ENCODE results near the gene SDHB.

SDHB gene

DNA sequence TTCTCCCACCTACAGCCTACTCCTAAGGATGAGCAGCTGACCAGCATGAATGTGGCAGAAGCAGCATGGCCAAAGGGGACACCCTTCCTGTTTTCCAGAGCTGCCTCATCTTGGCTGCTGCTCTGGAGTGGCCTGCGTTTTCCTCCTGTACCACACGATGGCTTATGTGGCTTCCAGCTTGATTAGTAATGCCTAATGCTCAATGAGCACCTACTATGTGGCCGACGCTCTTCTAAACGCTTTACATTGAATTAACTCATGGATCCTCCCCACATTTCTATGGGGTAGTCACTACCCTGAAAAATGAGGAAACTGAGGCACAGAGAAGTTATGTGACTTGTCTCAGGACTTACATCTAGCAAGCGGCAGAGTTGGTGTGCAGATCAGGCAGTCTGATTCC is 18.0 kb upstream of the SDHB start:
- no peak overlapping the region for H3K4me3 ChIP-seq (replicated peaks; ENCODE audit: insufficient read depth, low read length)
- TF ChIP-seq GABPA (IDR thresholded peaks at IDR 0.05; ENCODE audit: low read depth), result no peak
- no peak for TF ChIP-seq POLR2AphosphoS5 (IDR thresholded peaks at IDR 0.05; ENCODE audit: low read depth)
- no peak for TF ChIP-seq CTCF (IDR thresholded peaks at IDR 0.05; ENCODE audit: insufficient read depth, low read length)
- TF ChIP-seq, protein P1, sequence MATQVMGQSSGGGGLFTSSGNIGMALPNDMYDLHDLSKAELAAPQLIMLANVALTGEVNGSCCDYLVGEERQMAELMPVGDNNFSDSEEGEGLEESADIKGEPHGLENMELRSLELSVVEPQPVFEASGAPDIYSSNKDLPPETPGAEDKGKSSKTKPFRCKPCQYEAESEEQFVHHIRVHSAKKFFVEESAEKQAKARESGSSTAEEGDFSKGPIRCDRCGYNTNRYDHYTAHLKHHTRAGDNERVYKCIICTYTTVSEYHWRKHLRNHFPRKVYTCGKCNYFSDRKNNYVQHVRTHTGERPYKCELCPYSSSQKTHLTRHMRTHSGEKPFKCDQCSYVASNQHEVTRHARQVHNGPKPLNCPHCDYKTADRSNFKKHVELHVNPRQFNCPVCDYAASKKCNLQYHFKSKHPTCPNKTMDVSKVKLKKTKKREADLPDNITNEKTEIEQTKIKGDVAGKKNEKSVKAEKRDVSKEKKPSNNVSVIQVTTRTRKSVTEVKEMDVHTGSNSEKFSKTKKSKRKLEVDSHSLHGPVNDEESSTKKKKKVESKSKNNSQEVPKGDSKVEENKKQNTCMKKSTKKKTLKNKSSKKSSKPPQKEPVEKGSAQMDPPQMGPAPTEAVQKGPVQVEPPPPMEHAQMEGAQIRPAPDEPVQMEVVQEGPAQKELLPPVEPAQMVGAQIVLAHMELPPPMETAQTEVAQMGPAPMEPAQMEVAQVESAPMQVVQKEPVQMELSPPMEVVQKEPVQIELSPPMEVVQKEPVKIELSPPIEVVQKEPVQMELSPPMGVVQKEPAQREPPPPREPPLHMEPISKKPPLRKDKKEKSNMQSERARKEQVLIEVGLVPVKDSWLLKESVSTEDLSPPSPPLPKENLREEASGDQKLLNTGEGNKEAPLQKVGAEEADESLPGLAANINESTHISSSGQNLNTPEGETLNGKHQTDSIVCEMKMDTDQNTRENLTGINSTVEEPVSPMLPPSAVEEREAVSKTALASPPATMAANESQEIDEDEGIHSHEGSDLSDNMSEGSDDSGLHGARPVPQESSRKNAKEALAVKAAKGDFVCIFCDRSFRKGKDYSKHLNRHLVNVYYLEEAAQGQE (IDR thresholded peaks at IDR 0.05; ENCODE audit: insufficient replicate concordance, low read depth), result no peak
- no peak for TF ChIP-seq SPI1 (IDR thresholded peaks at IDR 0.05; ENCODE audit: borderline replicate concordance, low read depth)
- H3K27ac ChIP-seq (replicated peaks), result no peak overlapping the region
- no peak for DNase-seq (ENCODE audit: low read depth in 1 of 2, low spot score in 1 of 2)
- no peaks in the 10 kb centered on the region for H3K27me3 ChIP-seq (ENCODE audit: insufficient read depth, poor library complexity, severe bottlenecking)

- Histone ChIP-seq H3K27ac (replicated peaks) (no peak overlapping the region), H3K4me3 (replicated peaks; ENCODE audit: insufficient read depth, low read length) (no peak overlapping the region), H3K27me3 (ENCODE audit: insufficient read depth, poor library complexity, severe bottlenecking) (no peaks in the 10 kb centered on the region)
- no peak for TF ChIP-seq POLR2AphosphoS5 (IDR thresholded peaks at IDR 0.05; ENCODE audit: low read depth)
- TF ChIP-seq, protein P1 (IDR thresholded peaks at IDR 0.05; ENCODE audit: insufficient replicate concordance, low read depth), result no peak
- TF ChIP-seq GABPA (IDR thresholded peaks at IDR 0.05; ENCODE audit: low read depth), result no peak
- TF ChIP-seq CTCF (IDR thresholded peaks at IDR 0.05; ENCODE audit: insufficient read depth, low read length), result no peak
- TF ChIP-seq SPI1 (IDR thresholded peaks at IDR 0.05; ENCODE audit: borderline replicate concordance, low read depth), result no peak
- DNase-seq (ENCODE audit: low read depth in 1 of 2, low spot score in 1 of 2), result no peak
These were observed 16.3 kb upstream of the SDHB start for GRCh38 chr1:17070163-17070525.

DNA sequence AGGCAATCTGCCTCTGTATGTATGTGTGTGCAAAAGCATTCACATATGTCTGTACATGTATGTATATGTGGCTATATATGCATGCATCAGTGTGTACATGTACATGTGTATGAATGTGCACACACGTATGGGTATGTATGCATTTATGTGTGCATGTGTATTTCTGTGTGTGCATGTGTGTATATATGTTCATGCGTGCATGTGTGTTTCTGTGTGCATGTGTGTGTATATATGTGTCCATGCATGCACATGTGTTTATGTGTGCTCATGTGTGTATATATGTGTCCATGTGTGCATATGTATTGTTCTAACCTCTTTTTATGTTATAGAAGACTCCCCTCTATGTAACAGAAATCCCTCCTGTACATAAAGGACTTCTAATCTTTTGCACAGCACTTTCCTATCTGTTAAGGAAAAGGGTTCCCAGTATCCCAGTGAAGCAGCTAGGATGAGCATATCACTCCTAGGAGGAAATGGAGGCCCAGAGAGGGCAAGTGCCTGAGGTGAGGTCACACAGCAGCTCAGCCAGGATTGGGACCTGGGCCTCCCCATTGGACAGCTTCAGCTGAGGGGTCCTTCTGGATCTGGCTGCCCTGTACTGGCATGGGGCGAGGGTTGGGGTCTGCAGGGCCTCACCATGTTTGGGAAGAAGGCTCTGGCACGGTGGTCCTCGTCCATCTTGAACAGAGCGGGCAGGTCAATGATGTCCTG is 15.8 kb upstream of the SDHB start:
- no peaks in the 10 kb centered on the region for H3K27me3 ChIP-seq (ENCODE audit: insufficient read depth, poor library complexity, severe bottlenecking)
- no peak overlapping the region for H3K27ac ChIP-seq (replicated peaks)
- no peak for DNase-seq (ENCODE audit: low read depth in 1 of 2, low spot score in 1 of 2)
- no peak for TF ChIP-seq CTCF (IDR thresholded peaks at IDR 0.05; ENCODE audit: insufficient read depth, low read length)
- TF ChIP-seq, protein P1 (IDR thresholded peaks at IDR 0.05; ENCODE audit: insufficient replicate concordance, low read depth), result no peak
- no peak for TF ChIP-seq SPI1 (IDR thresholded peaks at IDR 0.05; ENCODE audit: borderline replicate concordance, low read depth)
- no peak for TF ChIP-seq POLR2AphosphoS5 (IDR thresholded peaks at IDR 0.05; ENCODE audit: low read depth)
- TF ChIP-seq GABPA (IDR thresholded peaks at IDR 0.05; ENCODE audit: low read depth), result no peak
- no peak overlapping the region for H3K4me3 ChIP-seq (replicated peaks; ENCODE audit: insufficient read depth, low read length)

Measured in HL-60 (cell line).